HG02938 (cell line): ENCODE data around the gene CRBN.
A peak's percentile ranks its signal among the peaks of the same experiment; 100 is the strongest.

ENCODE experiments used
- ATAC-seq: cut with Tn5 transposase; IDR thresholded peaks from one replicate; pipeline ENCODE4 v1.9.1; 2021; ENCODE audit warnings: mild to moderate bottlenecking, moderate library complexity; ENCODE audit not compliant: unreplicated experiment

The CRBN gene

GRCh38 chr3:3177861-3178497 lies 1.5 kb downstream of the CRBN start:
- ATAC-seq = no peak

- ATAC-seq = no peak
Measured at GRCh38 chr3:3172627-3173026, 6.9 kb downstream of the CRBN start.

- ATAC-seq = no peak
Measured at GRCh38 chr3:3170998-3171397, 8.5 kb downstream of the CRBN start.

- no peak for ATAC-seq
Measured at GRCh38 chr3:3165650-3166049, 13.8 kb downstream of the CRBN start.

- no peak for ATAC-seq
Measured at GRCh38 chr3:3165241-3165640, 14.2 kb downstream of the CRBN start.

GRCh38 chr3:3160826-3161225 lies 18.7 kb downstream of the CRBN start:
- no peak for ATAC-seq

- ATAC-seq = no peak
Measured at GRCh38 chr3:3157484-3157883, 22.0 kb downstream of the CRBN start.

GRCh38 chr3:3154879-3155610 lies 24.4 kb downstream of the CRBN start:
- no peak for ATAC-seq

GRCh38 chr3:3151513-3151912 lies 28.0 kb downstream of the CRBN start:
- no peak for ATAC-seq

GRCh38 chr3:3149560-3149959 lies 29.9 kb downstream of the CRBN start:
- ATAC-seq = no peak

- no peak for ATAC-seq
Measured at GRCh38 chr3:3145831-3146230, 33.7 kb downstream of the CRBN start.

- ATAC-seq = no peak
Measured at GRCh38 chr3:3141939-3142338, 37.6 kb downstream of the CRBN start.

GRCh38 chr3:3137526-3137925 lies 42.0 kb downstream of the CRBN start:
- no peak for ATAC-seq

- ATAC-seq = no peak
Measured at GRCh38 chr3:3134750-3135448, 44.6 kb downstream of the CRBN start.

- ATAC-seq = no peak
Measured at GRCh38 chr3:3133500-3133899, 46.0 kb downstream of the CRBN start.

- ATAC-seq = no peak
Measured at GRCh38 chr3:3129579-3129978, 49.9 kb downstream of the CRBN start.

GRCh38 chr3:3127432-3128010 lies 52.0 kb downstream of the CRBN start:
- ATAC-seq = no peak

- ATAC-seq = peak; percentile 85
Measured at GRCh38 chr3:3126477-3127431, 52.7 kb downstream of the CRBN start, which contains the start of gene TRNT1. Gene TRNT1, plus strand, starts transcription at chr3:3126940. Its CDS starts 2,101 bp downstream, at chr3:3129041.

- ATAC-seq = no peak
Measured at GRCh38 chr3:3125977-3126376, 53.5 kb downstream of the CRBN start.

GRCh38 chr3:3119393-3119851 lies 60.1 kb downstream of the CRBN start:
- no peak for ATAC-seq
